Liver (tissue), 9 donors: Measurements from ENCODE around the gene GLRX. TPM values are rescaled to one million over a fixed set of nuclear protein-coding genes. Genes with fewer than 3 reads are reported as not detected.

Experiments
- DNase-seq: peaks from one replicate; pipeline ENCODE4 v3.0.0-alpha.2; 2017; ENCODE audit warnings: low spot score
- H3K27ac ChIP-seq, 2 donors: one replicate each; pipeline ENCODE4 v1.7.0; 2013; ENCODE audit warnings: inconsistent platforms in 2 of 2, low read length in 2 of 2, control low read depth in 1 of 2, low read depth in 1 of 2, mild to moderate bottlenecking in 1 of 2
- H3K27me3 ChIP-seq, 4 donors: one replicate each; pipeline versions ENCODE4 v1.6.1 to v1.7.0; 2013; ENCODE audit warnings: low read length in 3 of 4, inconsistent platforms in 1 of 4, mild to moderate bottlenecking in 1 of 4, moderate library complexity in 1 of 4; ENCODE audit not compliant: control insufficient read depth in 4 of 4, insufficient read depth in 4 of 4
- H3K36me3 ChIP-seq, 4 donors: one replicate each; pipeline versions ENCODE4 v1.6.1 to v1.7.0; 2013; ENCODE audit warnings: low read length in 3 of 4, mild to moderate bottlenecking in 3 of 4, low read depth in 1 of 4, moderate library complexity in 1 of 4; ENCODE audit not compliant: control insufficient read depth in 4 of 4, insufficient read depth in 3 of 4
- H3K4me1 ChIP-seq, 4 donors: one replicate each; pipeline versions ENCODE4 v1.6.1 to v1.7.0; 2013; ENCODE audit warnings: low read length in 3 of 4, mild to moderate bottlenecking in 3 of 4, moderate library complexity in 1 of 4; ENCODE audit not compliant: control insufficient read depth in 4 of 4, insufficient read depth in 4 of 4
- H3K4me3 ChIP-seq, 3 donors: one replicate each; pipeline versions ENCODE4 v1.6.1 to v1.7.0; 2013; ENCODE audit warnings: low read length in 3 of 3, control low read depth in 1 of 3, low read depth in 1 of 3, mild to moderate bottlenecking in 1 of 3
- H3K9ac ChIP-seq, 2 donors: one replicate each; pipeline ENCODE4 v1.7.0; 2013; ENCODE audit warnings: low read length in 2 of 2, mild to moderate bottlenecking in 2 of 2, moderate library complexity in 2 of 2, control low read depth in 1 of 2, low read depth in 1 of 2
- H3K9me3 ChIP-seq, 4 donors: one replicate each; pipeline versions ENCODE4 v1.6.1 to v1.7.0; 2013; ENCODE audit warnings: low read length in 3 of 4; ENCODE audit not compliant: control insufficient read depth in 4 of 4
- CTCF ChIP-seq: fragments of 150-350 bp; IDR thresholded peaks from 2 replicates; pipeline ENCODE4 v1.5.1; 2017; ENCODE audit warnings: improper control_type of control experiment, low read depth, low read length; ENCODE audit not compliant: missing input control
- EGR1 ChIP-seq, 2 donors: IDR thresholded peaks; 2 replicates each; pipeline ENCODE4 v1.6.1; 2016 to 2018; ENCODE audit warnings: antibody characterized with exemption in 2 of 2, low read depth in 2 of 2
- FOXA1 ChIP-seq: IDR thresholded peaks from 2 replicates; pipeline ENCODE4 v1.6.1; 2016; ENCODE audit warnings: antibody characterized with exemption
- GABPA ChIP-seq, 2 donors: IDR thresholded peaks in 1 of 2; conservative IDR thresholded peaks in 1 of 2; 2 replicates each; pipeline ENCODE4 v1.6.1; 2016; ENCODE audit warnings: antibody characterized with exemption in 2 of 2, mild to moderate bottlenecking in 1 of 2, moderate library complexity in 1 of 2
- HNF4A ChIP-seq, 2 donors: conservative IDR thresholded peaks; 2 replicates each; pipeline ENCODE4 v1.6.1; 2016; ENCODE audit warnings: antibody characterized with exemption in 2 of 2, mild to moderate bottlenecking in 2 of 2
- MAX ChIP-seq: IDR thresholded peaks from 2 replicates; pipeline ENCODE4 v1.6.1; 2016; ENCODE audit warnings: antibody characterized with exemption
- NR2F2 ChIP-seq: IDR thresholded peaks from 2 replicates; pipeline ENCODE4 v1.6.1; 2016; ENCODE audit warnings: antibody characterized with exemption
- RAD21 ChIP-seq, 2 donors: IDR thresholded peaks; 2 replicates each; pipeline ENCODE4 v1.6.1; 2016; ENCODE audit warnings: antibody characterized with exemption in 2 of 2, mild to moderate bottlenecking in 2 of 2
- REST ChIP-seq: IDR thresholded peaks from 2 replicates; pipeline ENCODE4 v1.6.1; 2016; ENCODE audit warnings: antibody characterized with exemption, mild to moderate bottlenecking
- RXRA ChIP-seq, 2 donors: IDR thresholded peaks; 2 replicates each; pipeline ENCODE4 v1.6.1; 2017 to 2018; ENCODE audit warnings: antibody characterized with exemption in 2 of 2, mild to moderate bottlenecking in 1 of 2
- SP1 ChIP-seq: IDR thresholded peaks from 2 replicates; pipeline ENCODE4 v1.6.1; 2018; ENCODE audit warnings: antibody characterized with exemption, mild to moderate bottlenecking
- TAF1 ChIP-seq: conservative IDR thresholded peaks from 2 replicates; pipeline ENCODE4 v1.6.1; 2016; ENCODE audit warnings: antibody characterized with exemption, mild to moderate bottlenecking
- ZBTB33 ChIP-seq: IDR thresholded peaks from 2 replicates; pipeline ENCODE4 v1.6.1; 2016; ENCODE audit warnings: antibody characterized with exemption
- WGBS: extraction: QIAGEN DNeasy Blood & Tissue Kit; methylation state at CpG from one replicate; pipeline ENCODE4 v1.1.7; 2013; 5-methylcytosine and 5-hydroxymethylcytosine counted together
- polyA plus RNA-seq, 2 donors: library from polyadenylated mRNA; stranded (reverse) in 1 of 2; unstranded in 1 of 2; fragments of 200-250 nt in 1 of 2; fragments of >200 nt in 1 of 2; fragmentation: Nextera tagmentation in 1 of 2; extraction: Ambion mirVana in 1 of 2; gene quantifications; one replicate each; pipeline versions ENCODE4 v1.2.1 to v1.2.3, GENCODE V29; 2013 to 2015
- total RNA-seq, 2 donors: library from RNA; depleted of rRNA; stranded (reverse); fragments of >200 nt; gene quantifications; one replicate each; pipeline ENCODE4 v1.2.3, GENCODE V29; 2014
- donor health status: healthy.
- donor health status: healthy.
- donor health status: healthy.
- donor health status: healthy.
- donor health status: healthy.

The GLRX gene
- total and polyA plus RNA-seq, 4 donors: 48.2 to 187 (median 107) TPM

GRCh38 chr5:95782181-95782580, 40.3 kb downstream of the GLRX start (continued):
- no peak for TF ChIP-seq HNF4A (conservative IDR thresholded peaks at IDR 0.05)

- peak overlapping the region in 1 of 2 donors; percentile 63 for H3K9ac ChIP-seq
- peak overlapping the region in 1 of 2 donors; percentile 60 for H3K27ac ChIP-seq
- H3K4me3 ChIP-seq: no peak overlapping the region
- WGBS: 25% methylated on average over 4 of the region's 4 CpGs
- H3K36me3 ChIP-seq: no peaks in the 10 kb centered on the region
- H3K27me3 ChIP-seq: no peaks in the 10 kb centered on the region
- no peaks in the 10 kb centered on the region for H3K9me3 ChIP-seq
- H3K4me1 ChIP-seq: peaks cover 0 to 25% (median 14%) of the 10 kb centered on the region in 4 donors
- DNase-seq: peak; percentile 72
- peak; percentile 39 for TF ChIP-seq MAX
- peak; percentile 81 for TF ChIP-seq CTCF
- peak in 1 of 2 donors; percentile 27 for TF ChIP-seq RXRA (IDR thresholded peaks at IDR 0.05)
- peak in 1 of 2 donors; percentile 14 for TF ChIP-seq HNF4A (conservative IDR thresholded peaks at IDR 0.05)
- TF ChIP-seq RAD21 (IDR thresholded peaks at IDR 0.05): peak; percentile 97 to 99
- no peak for TF ChIP-seq REST
Measured at GRCh38 chr5:95781101-95781583, 41.4 kb downstream of the GLRX start.

GRCh38 chr5:95780597-95780996, 41.9 kb downstream of the GLRX start:
- Histone ChIP-seq H3K9ac (peak overlapping the region in 1 of 2 donors; percentile 28), H3K4me3 (no peak overlapping the region), H3K9me3 (no peaks in the 10 kb centered on the region), H3K36me3 (no peaks in the 10 kb centered on the region), H3K27me3 (no peaks in the 10 kb centered on the region), H3K27ac (peak overlapping the region in 1 of 2 donors; percentile 27), H3K4me1 (peaks cover 0 to 25% (median 14%) of the 10 kb centered on the region in 4 donors)
- TF ChIP-seq TAF1 (no peak), EGR1 (IDR thresholded peaks at IDR 0.05; ENCODE audit: low read depth in 2 of 2) (no peak), RXRA (IDR thresholded peaks at IDR 0.05) (no peak), FOXA1 (no peak), SP1 (no peak), NR2F2 (no peak), GABPA (IDR thresholded peaks at IDR 0.05 in 1 of 2, conservative IDR thresholded peaks at IDR 0.05 in 1 of 2) (no peak), RAD21 (IDR thresholded peaks at IDR 0.05) (no peak), ZBTB33 (no peak), MAX (no peak), REST (no peak)
- no peak for DNase-seq
- 83% methylated on average over 7 of the region's 7 CpGs for WGBS
